Upper lobe of left lung (tissue), 4 donors: Measurements from ENCODE around the gene CLK2.

ENCODE experiments used
- EP300 ChIP-seq, 4 donors: sonication (generic); formaldehyde crosslinking; IDR thresholded peaks; one replicate each; pipeline ENCODE4 v1.5.1; 2017; ENCODE audit warnings: antibody characterized with exemption in 4 of 4, control low read depth in 2 of 4
- POLR2A ChIP-seq, 4 donors: fragments of 450-650 bp; IDR thresholded peaks; one replicate each; pipeline ENCODE4 v1.5.1; 2016 to 2017; ENCODE audit warnings: antibody characterized with exemption in 4 of 4, mild to moderate bottlenecking in 2 of 4
- POLR2AphosphoS5 ChIP-seq, 2 donors: sonication (generic); formaldehyde crosslinking; IDR thresholded peaks; one replicate each; pipeline ENCODE4 v1.5.1; 2017; ENCODE audit warnings: antibody characterized with exemption in 2 of 2
- TF ChIP-seq, protein P1 (sequence below), 6 experiments: fragments of 450-650 bp in 4 of 6; fragments of 200-600 bp in 2 of 6; sonication (generic) in 2 of 6; IDR thresholded peaks; one replicate each; pipeline ENCODE4 v1.5.1; 2016 to 2019; ENCODE audit warnings: antibody characterized with exemption in 6 of 6

DNA sequence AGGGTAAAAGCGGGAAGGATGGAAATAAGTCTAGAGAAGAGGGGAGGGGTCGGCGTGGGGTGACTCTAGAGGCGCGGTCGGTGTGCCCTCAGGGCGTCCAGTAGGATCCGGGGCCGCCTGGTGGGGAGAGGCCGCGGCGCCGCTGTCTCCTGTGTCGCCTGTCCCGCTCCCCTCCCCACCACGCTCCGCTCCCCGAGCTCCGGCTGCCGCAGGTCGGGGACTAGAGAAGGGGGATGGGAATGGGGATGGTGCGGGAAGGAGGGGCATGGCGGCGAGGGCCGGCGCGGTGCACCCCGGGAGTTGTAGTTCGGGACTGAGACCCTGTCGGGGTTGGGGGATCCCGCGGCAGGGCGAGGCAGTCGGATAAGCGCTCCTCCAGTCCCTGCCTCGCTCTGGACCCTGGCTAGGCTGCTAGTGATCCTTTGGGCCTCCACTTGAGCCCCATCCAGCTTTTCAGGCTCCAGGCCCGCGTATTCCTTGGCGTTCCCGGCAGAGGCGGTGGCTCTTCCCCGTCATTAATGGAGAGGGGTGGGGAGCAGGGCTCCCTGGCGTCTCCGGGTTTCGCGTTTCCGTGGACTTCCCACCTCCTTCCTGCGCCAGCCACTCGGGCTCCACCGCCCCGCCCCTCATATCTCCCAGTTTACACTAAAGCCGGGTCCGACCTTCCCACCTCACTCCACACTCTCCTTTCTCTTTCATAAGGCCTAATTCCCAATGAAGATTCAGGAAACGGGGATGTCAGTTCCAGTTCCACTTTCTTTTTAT lies 17.9 kb downstream of the CLK2 start, which contains the start of gene ENTREP3:
- TF ChIP-seq, protein P1, sequence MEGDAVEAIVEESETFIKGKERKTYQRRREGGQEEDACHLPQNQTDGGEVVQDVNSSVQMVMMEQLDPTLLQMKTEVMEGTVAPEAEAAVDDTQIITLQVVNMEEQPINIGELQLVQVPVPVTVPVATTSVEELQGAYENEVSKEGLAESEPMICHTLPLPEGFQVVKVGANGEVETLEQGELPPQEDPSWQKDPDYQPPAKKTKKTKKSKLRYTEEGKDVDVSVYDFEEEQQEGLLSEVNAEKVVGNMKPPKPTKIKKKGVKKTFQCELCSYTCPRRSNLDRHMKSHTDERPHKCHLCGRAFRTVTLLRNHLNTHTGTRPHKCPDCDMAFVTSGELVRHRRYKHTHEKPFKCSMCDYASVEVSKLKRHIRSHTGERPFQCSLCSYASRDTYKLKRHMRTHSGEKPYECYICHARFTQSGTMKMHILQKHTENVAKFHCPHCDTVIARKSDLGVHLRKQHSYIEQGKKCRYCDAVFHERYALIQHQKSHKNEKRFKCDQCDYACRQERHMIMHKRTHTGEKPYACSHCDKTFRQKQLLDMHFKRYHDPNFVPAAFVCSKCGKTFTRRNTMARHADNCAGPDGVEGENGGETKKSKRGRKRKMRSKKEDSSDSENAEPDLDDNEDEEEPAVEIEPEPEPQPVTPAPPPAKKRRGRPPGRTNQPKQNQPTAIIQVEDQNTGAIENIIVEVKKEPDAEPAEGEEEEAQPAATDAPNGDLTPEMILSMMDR (IDR thresholded peaks at IDR 0.05): peak in 3 of 6 experiments; percentile 4 to 39 (median 13)
- peak in 2 of 4 donors; percentile 47 to 66 for TF ChIP-seq POLR2A (IDR thresholded peaks at IDR 0.05)
- TF ChIP-seq POLR2AphosphoS5 (IDR thresholded peaks at IDR 0.05): peak; percentile 73 to 78
- no peak for TF ChIP-seq EP300 (IDR thresholded peaks at IDR 0.05)
